ENCODE measurements around the gene PRKAB1.

Gene PRKAB1

DNA sequence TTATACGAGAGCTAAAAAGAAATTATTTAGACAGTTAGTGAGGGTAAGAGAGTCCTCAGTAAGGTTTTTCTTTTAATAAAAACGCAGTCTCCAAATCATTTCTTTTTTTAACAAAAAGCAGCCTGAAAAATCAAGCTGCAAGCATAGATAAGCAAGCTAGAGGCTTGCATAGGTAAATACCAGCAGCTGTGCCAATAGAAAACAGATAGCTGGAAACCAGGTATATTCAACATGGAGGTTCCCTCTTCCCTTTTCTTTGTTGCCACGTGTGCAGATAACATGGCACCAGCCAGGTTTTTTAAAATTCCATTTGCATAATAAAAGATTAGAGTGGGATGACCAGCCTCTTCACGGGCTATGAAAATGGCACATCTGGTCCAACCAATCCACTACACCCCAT, 6.1 kb upstream of the PRKAB1 start:
- no peak overlapping the region for H3K9ac ChIP-seq (ENCODE audit: low read length)
- no peaks in the 10 kb centered on the region for H3K27me3 ChIP-seq (ENCODE audit: low read depth, low read length)
- no peaks in the 10 kb centered on the region for H3K36me3 ChIP-seq (replicated peaks; ENCODE audit: low read depth, low read length)
- no peak overlapping the region for H3K4me3 ChIP-seq (ENCODE audit: low read length)
- H3K9me3 ChIP-seq (ENCODE audit: insufficient read depth, low read length) = no peaks in the 10 kb centered on the region
- peaks cover 15% of the 10 kb centered on the region for H3K4me1 ChIP-seq (ENCODE audit: low read length)
- no peak overlapping the region for H3K27ac ChIP-seq (ENCODE audit: low read length)
- H3K4me2 ChIP-seq (ENCODE audit: low read length) = no peak overlapping the region
- no peak for TF ChIP-seq EZH2phosphoT487 (IDR thresholded peaks at IDR 0.05; ENCODE audit: low read depth)
- TF ChIP-seq, protein P1, sequence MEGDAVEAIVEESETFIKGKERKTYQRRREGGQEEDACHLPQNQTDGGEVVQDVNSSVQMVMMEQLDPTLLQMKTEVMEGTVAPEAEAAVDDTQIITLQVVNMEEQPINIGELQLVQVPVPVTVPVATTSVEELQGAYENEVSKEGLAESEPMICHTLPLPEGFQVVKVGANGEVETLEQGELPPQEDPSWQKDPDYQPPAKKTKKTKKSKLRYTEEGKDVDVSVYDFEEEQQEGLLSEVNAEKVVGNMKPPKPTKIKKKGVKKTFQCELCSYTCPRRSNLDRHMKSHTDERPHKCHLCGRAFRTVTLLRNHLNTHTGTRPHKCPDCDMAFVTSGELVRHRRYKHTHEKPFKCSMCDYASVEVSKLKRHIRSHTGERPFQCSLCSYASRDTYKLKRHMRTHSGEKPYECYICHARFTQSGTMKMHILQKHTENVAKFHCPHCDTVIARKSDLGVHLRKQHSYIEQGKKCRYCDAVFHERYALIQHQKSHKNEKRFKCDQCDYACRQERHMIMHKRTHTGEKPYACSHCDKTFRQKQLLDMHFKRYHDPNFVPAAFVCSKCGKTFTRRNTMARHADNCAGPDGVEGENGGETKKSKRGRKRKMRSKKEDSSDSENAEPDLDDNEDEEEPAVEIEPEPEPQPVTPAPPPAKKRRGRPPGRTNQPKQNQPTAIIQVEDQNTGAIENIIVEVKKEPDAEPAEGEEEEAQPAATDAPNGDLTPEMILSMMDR (IDR thresholded peaks at IDR 0.05; ENCODE audit: low read depth, low read length) = no peak
- H2AFZ ChIP-seq (ENCODE audit: low read depth, low read length) = no peak overlapping the region
- H3K79me2 ChIP-seq (ENCODE audit: low read length) = no peaks in the 10 kb centered on the region
- no peaks in the 10 kb centered on the region for H4K20me1 ChIP-seq (ENCODE audit: insufficient read depth, low read length)

DNA sequence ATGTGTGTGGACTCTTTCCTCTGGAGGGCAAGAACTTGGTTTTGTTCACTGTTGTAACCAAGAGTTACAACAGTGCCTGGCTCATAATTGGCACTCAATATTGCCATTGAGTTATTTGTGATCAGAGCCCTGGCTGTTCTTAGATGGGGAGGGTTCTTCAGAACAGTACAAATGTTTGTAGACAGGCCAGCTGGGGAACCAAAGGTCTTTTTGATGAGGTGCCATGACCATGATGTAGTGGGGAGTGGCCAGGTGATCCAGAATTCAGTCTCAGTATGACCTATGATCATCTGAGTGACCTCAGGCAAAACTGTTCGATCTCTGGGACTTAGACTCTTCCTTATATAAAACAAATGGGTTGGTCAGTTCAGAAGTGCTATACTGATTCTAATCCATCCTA, 3.3 kb upstream of the PRKAB1 start:
- H3K4me1 ChIP-seq (ENCODE audit: low read length) = peaks cover 20% of the 10 kb centered on the region
- H4K20me1 ChIP-seq (ENCODE audit: insufficient read depth, low read length) = no peaks in the 10 kb centered on the region
- H3K36me3 ChIP-seq (replicated peaks; ENCODE audit: low read depth, low read length) = no peaks in the 10 kb centered on the region
- no peak overlapping the region for H3K4me2 ChIP-seq (ENCODE audit: low read length)
- no peaks in the 10 kb centered on the region for H3K9me3 ChIP-seq (ENCODE audit: insufficient read depth, low read length)
- H2AFZ ChIP-seq (ENCODE audit: low read depth, low read length) = no peak overlapping the region
- no peaks in the 10 kb centered on the region for H3K27me3 ChIP-seq (ENCODE audit: low read depth, low read length)
- H3K9ac ChIP-seq (ENCODE audit: low read length) = no peak overlapping the region
- H3K4me3 ChIP-seq (ENCODE audit: low read length) = no peak overlapping the region
- H3K79me2 ChIP-seq (ENCODE audit: low read length) = peaks cover 17% of the 10 kb centered on the region
- no peak overlapping the region for H3K27ac ChIP-seq (ENCODE audit: low read length)
- TF ChIP-seq, protein P1 (IDR thresholded peaks at IDR 0.05; ENCODE audit: low read depth, low read length) = no peak
- no peak for TF ChIP-seq EZH2phosphoT487 (IDR thresholded peaks at IDR 0.05; ENCODE audit: low read depth)

DNA sequence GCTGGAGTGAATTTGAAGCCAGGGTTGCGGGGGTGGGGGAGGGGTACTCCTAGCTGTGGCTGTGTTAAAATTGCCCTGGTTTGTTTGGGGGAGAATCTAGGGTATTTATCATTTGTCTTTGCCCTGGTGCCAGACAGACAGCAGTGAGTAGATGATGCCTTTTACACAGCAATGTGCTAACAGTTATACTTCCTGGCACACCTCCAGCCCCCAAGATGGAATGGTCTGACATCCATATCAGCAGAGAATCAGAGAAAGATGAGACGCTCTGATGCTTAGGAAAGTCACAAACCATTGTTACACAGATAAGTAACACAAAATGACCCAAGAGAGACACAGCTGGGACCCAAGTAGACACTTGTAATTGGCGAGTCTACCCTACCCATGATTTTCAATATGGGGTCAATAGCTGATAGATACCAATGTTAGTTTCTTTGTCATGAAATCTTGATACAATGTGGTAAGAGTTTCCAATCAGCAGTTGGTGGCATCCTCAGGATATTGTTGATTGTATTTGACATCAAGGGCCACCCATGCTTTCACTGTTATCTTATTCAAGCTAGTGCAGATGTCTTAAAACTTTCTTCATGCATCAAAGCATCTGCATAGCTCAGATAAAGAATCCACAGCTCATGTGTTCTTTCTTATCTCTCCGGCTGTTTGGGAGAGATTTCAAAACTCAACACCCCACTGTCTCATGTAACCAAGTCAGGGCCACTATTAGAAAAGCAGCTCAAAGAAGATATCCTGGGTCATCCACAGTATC, 2.6 kb upstream of the PRKAB1 start:
- no peak for TF ChIP-seq EZH2phosphoT487 (IDR thresholded peaks at IDR 0.05; ENCODE audit: low read depth)
- TF ChIP-seq, protein P1 (IDR thresholded peaks at IDR 0.05; ENCODE audit: low read depth, low read length) = no peak
- H2AFZ ChIP-seq (ENCODE audit: low read depth, low read length) = no peak overlapping the region
- no peak overlapping the region for H3K9ac ChIP-seq (ENCODE audit: low read length)
- H4K20me1 ChIP-seq (ENCODE audit: insufficient read depth, low read length) = no peaks in the 10 kb centered on the region
- H3K36me3 ChIP-seq (replicated peaks; ENCODE audit: low read depth, low read length) = peaks cover 5% of the 10 kb centered on the region
- no peaks in the 10 kb centered on the region for H3K9me3 ChIP-seq (ENCODE audit: insufficient read depth, low read length)
- no peak overlapping the region for H3K4me2 ChIP-seq (ENCODE audit: low read length)
- H3K4me1 ChIP-seq (ENCODE audit: low read length) = peaks cover 18% of the 10 kb centered on the region
- no peak overlapping the region for H3K4me3 ChIP-seq (ENCODE audit: low read length)
- no peak overlapping the region for H3K27ac ChIP-seq (ENCODE audit: low read length)
- no peaks in the 10 kb centered on the region for H3K27me3 ChIP-seq (ENCODE audit: low read depth, low read length)
- peaks cover 24% of the 10 kb centered on the region for H3K79me2 ChIP-seq (ENCODE audit: low read length)

DNA sequence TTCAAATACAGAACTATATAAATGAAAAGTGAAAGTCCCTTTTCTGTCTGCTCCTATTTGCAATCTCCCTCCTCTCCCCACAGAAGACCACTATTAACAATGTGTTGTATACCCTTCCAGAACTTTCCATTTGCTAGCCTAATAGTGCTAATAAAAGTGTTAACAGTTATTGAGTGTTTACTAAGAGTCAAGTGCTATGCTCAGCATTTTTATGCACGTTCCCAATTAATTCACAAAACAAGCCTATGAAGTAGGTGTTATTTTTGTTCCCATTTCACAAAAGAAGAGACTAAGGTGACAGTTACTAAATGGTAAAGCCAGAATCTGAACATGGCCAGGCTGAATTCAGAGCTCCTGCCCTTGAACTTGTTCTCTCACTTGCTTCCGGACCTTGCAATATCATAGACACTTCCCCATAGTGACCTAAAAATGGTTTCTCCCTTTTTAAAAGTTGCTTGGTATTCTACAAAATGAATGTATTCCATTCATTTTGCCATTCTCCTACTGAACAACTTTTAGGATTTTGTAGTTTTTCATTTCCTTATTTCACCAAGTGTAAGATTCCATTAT, 1.6 kb upstream of the PRKAB1 start:
- Histone ChIP-seq H3K4me2 (ENCODE audit: low read length) (peak overlapping the region; percentile 94), H3K4me3 (ENCODE audit: low read length) (peak overlapping the region; percentile 94), H3K4me1 (ENCODE audit: low read length) (peaks cover 20% of the 10 kb centered on the region)

More for the DNA sequence above, 1.6 kb upstream of the PRKAB1 start:
- Histone ChIP-seq H2AFZ (ENCODE audit: low read depth, low read length) (peak overlapping the region; percentile 70), H3K27ac (ENCODE audit: low read length) (peak overlapping the region; percentile 65), H3K79me2 (ENCODE audit: low read length) (peaks cover 33% of the 10 kb centered on the region), H3K27me3 (ENCODE audit: low read depth, low read length) (no peaks in the 10 kb centered on the region), H4K20me1 (ENCODE audit: insufficient read depth, low read length) (no peaks in the 10 kb centered on the region), H3K9ac (ENCODE audit: low read length) (0 out of 2 replicates have a peak overlapping the region, but pooled peaks have one; percentile 9), H3K9me3 (ENCODE audit: insufficient read depth, low read length) (no peaks in the 10 kb centered on the region), H3K36me3 (replicated peaks; ENCODE audit: low read depth, low read length) (peaks cover 14% of the 10 kb centered on the region)
- TF ChIP-seq, protein P1 (IDR thresholded peaks at IDR 0.05; ENCODE audit: low read depth, low read length) = no peak
- TF ChIP-seq EZH2phosphoT487 (IDR thresholded peaks at IDR 0.05; ENCODE audit: low read depth) = no peak

All from OCI-LY3 (cell line).